GM23338 (cell line): ENCODE results near the gene ORAI2. TPM values are rescaled to one million over a fixed set of nuclear protein-coding genes. Genes with fewer than 3 reads are reported as not detected.

Experiments
- ATAC-seq: fragments of 200-7000 bp; cut with Tn5 transposase; 3 replicates; pipeline ENCODE4 v1.9.1; 2020
- DNase-seq: peaks from one replicate; pipeline ENCODE4 v3.0.0-alpha.2; 2015; ENCODE audit warnings: low spot score
- H2AFZ ChIP-seq: fragments of 200-600 bp; sonication (generic); 2 replicates; pipeline ENCODE4 v1.8.0; 2016; ENCODE audit warnings: antibody characterized with exemption, mild to moderate bottlenecking, moderate library complexity
- H3F3A ChIP-seq: fragments of 200-600 bp; sonication (generic); replicated peaks from 2 replicates; pipeline ENCODE4 v1.8.0; 2017; ENCODE audit warnings: antibody characterized with exemption, mixed run types, low read depth
- H3K27ac ChIP-seq: fragments of 200-600 bp; sonication (generic); 2 replicates; pipeline ENCODE4 v1.6.1; 2016; ENCODE audit warnings: low read depth
- H3K27me3 ChIP-seq: fragments of 200-600 bp; sonication (generic); 2 replicates; pipeline ENCODE4 v1.8.0; 2016; ENCODE audit warnings: mild to moderate bottlenecking, mixed run types, moderate library complexity; ENCODE audit not compliant: insufficient read depth
- H3K36me3 ChIP-seq: fragments of 200-600 bp; sonication (generic); 2 replicates; pipeline ENCODE4 v1.8.0; 2016; ENCODE audit warnings: mild to moderate bottlenecking; ENCODE audit not compliant: insufficient read depth
- H3K4me1 ChIP-seq: fragments of 200-600 bp; sonication (generic); 2 replicates; pipeline ENCODE4 v1.8.0; 2016; ENCODE audit warnings: mild to moderate bottlenecking, moderate library complexity; ENCODE audit not compliant: insufficient read depth
- H3K4me2 ChIP-seq: fragments of 200-600 bp; sonication (generic); 2 replicates; pipeline ENCODE4 v1.7.1; 2017; ENCODE audit warnings: mixed run types
- H3K4me3 ChIP-seq: fragments of 200-600 bp; sonication (generic); 2 replicates; pipeline ENCODE4 v1.6.1; 2016; ENCODE audit warnings: mixed run types
- H3K79me2 ChIP-seq: fragments of 200-600 bp; sonication (generic); replicated peaks from 2 replicates; pipeline ENCODE4 v1.8.0; 2017; ENCODE audit warnings: mild to moderate bottlenecking; ENCODE audit not compliant: insufficient read depth
- H3K9me2 ChIP-seq: fragments of 200-600 bp; sonication (generic); 2 replicates; pipeline ENCODE4 v1.8.0; 2017; ENCODE audit not compliant: insufficient read depth
- H4K20me1 ChIP-seq: fragments of 200-600 bp; sonication (generic); replicated peaks from 2 replicates; pipeline ENCODE4 v1.8.0; 2017; ENCODE audit warnings: mild to moderate bottlenecking; ENCODE audit not compliant: insufficient read depth
- H3K27ac Mint-ChIP-seq: 2 replicates; pipeline ENCODE4 v1.8.0; 2020; ENCODE audit warnings: inconsistent platforms, mild to moderate bottlenecking, moderate library complexity, mixed read lengths
- H3K27me3 Mint-ChIP-seq: 3 replicates; pipeline ENCODE4 v1.8.0; 2022; ENCODE audit warnings: low read depth, mild to moderate bottlenecking, moderate library complexity, mixed read lengths, inconsistent platforms; ENCODE audit not compliant: insufficient read depth, poor library complexity
- H3K36me3 Mint-ChIP-seq: 3 replicates; pipeline ENCODE4 v1.8.0; 2021; ENCODE audit warnings: low read depth, mild to moderate bottlenecking, inconsistent platforms, moderate library complexity, mixed read lengths
- H3K4me1 Mint-ChIP-seq: 3 replicates; pipeline ENCODE4 v1.8.0; 2020; ENCODE audit warnings: mild to moderate bottlenecking, inconsistent platforms, mixed read lengths
- H3K4me3 Mint-ChIP-seq: 3 replicates; pipeline ENCODE4 v1.8.0; 2021; ENCODE audit warnings: moderate library complexity, mild to moderate bottlenecking, inconsistent platforms, mixed read lengths
- H3K9me3 Mint-ChIP-seq: 3 replicates; pipeline ENCODE4 v1.8.0; 2020; ENCODE audit warnings: moderate library complexity, mild to moderate bottlenecking, inconsistent platforms, mixed read lengths
- CREB1 ChIP-seq: fragments of 250-450 bp; sonication (Bioruptor Pico); IDR thresholded peaks from 2 replicates; pipeline ENCODE4 v1.5.0; 2020; ENCODE audit warnings: low read depth, mild to moderate bottlenecking, moderate library complexity
- EZH2 ChIP-seq: fragments of 200-600 bp; sonication (generic); IDR thresholded peaks from one replicate; pipeline ENCODE4 v1.8.0; 2017; ENCODE audit warnings: antibody characterized with exemption, mild to moderate bottlenecking, low read depth; ENCODE audit not compliant: unreplicated experiment
- JUNB ChIP-seq: IDR thresholded peaks from one replicate; pipeline ENCODE4 v1.6.1; 2016; ENCODE audit warnings: antibody characterized with exemption; ENCODE audit not compliant: unreplicated experiment
- POLR2AphosphoS5 ChIP-seq: IDR thresholded peaks from 2 replicates; pipeline ENCODE4 v1.6.1; 2016; ENCODE audit warnings: antibody characterized with exemption, low read depth
- STAT1 ChIP-seq: IDR thresholded peaks from one replicate; pipeline ENCODE4 v1.6.1; 2016; ENCODE audit warnings: antibody characterized with exemption; ENCODE audit not compliant: unreplicated experiment
- ZNF114 ChIP-seq: fragments of 250-450 bp; sonication (Bioruptor Pico); IDR thresholded peaks from 2 replicates; pipeline ENCODE4 v1.5.0; 2020; ENCODE audit warnings: mild to moderate bottlenecking, moderate library complexity
- ZNF331 ChIP-seq: fragments of 250-450 bp; sonication (Bioruptor Pico); IDR thresholded peaks from 2 replicates; pipeline ENCODE4 v1.5.0; 2020; ENCODE audit warnings: low read depth, mild to moderate bottlenecking, moderate library complexity
- polyA plus RNA-seq: library from polyadenylated mRNA; unstranded; fragments of >200 nt; fragmentation: Nextera tagmentation; extraction: Ambion mirVana; gene quantifications from 2 replicates; pipeline ENCODE4 v1.2.1, GENCODE V29; 2016
- total RNA-seq: library from RNA; depleted of rRNA; stranded (reverse); fragments of >200 nt; shearing (Covaris generic); gene quantifications from 2 replicates; pipeline ENCODE4 v1.2.3, GENCODE V29; 2014
- TF ChIP-seq, protein P1 (sequence below): IDR thresholded peaks from one replicate; pipeline ENCODE4 v1.6.1; 2018; ENCODE audit warnings: antibody characterized with exemption; ENCODE audit not compliant: unreplicated experiment
- TF ChIP-seq, protein P2 (sequence below), 2 experiments: fragments of 200-600 bp in 1 of 2; sonication (generic) in 1 of 2; conservative IDR thresholded peaks; 2 replicates each; pipeline versions ENCODE4 v1.5.1 to v1.6.1; 2016 to 2017; ENCODE audit warnings: antibody characterized with exemption in 2 of 2, low read depth in 2 of 2, mild to moderate bottlenecking in 2 of 2, moderate library complexity in 1 of 2
- TF ChIP-seq, protein P3 (sequence below): fragments of 250-450 bp; sonication (Bioruptor Pico); IDR thresholded peaks from 2 replicates; pipeline ENCODE4 v1.5.0; 2020; ENCODE audit warnings: mild to moderate bottlenecking, moderate library complexity
- TF ChIP-seq, protein P4 (sequence below): IDR thresholded peaks from 2 replicates; pipeline ENCODE4 v1.6.1; 2016; ENCODE audit warnings: antibody characterized with exemption

Gene ORAI2
- total and polyA plus RNA-seq, 2 experiments from 2014 or later = 6.6 to 33.8 TPM

DNA sequence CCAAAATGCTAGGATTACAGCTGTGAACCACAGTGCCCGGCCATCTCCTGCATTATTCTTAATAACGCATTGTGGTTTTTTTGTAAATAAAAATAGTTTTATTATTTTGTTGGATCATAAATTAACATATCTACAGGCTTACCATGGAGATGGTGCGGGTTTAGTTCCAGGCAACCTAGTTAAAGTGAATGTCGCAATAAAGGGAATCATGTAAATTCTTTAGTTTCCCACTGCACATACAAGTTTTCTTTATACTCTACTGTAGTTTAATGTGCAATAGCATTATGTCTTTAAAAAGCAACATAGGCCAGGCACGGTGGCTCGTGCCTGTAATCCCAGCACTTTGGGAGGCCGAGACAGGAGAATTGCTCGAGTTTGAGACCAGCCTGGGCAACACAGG lies 34.8 kb upstream of the ORAI2 start (continued):
- TF ChIP-seq ZNF114 (CRISPR knock-in tag) = no peak
- no peak for TF ChIP-seq POLR2AphosphoS5
- TF ChIP-seq JUNB = no peak
- TF ChIP-seq STAT1 = no peak
- TF ChIP-seq CREB1 (CRISPR knock-in tag) = no peak
- TF ChIP-seq, protein P1, sequence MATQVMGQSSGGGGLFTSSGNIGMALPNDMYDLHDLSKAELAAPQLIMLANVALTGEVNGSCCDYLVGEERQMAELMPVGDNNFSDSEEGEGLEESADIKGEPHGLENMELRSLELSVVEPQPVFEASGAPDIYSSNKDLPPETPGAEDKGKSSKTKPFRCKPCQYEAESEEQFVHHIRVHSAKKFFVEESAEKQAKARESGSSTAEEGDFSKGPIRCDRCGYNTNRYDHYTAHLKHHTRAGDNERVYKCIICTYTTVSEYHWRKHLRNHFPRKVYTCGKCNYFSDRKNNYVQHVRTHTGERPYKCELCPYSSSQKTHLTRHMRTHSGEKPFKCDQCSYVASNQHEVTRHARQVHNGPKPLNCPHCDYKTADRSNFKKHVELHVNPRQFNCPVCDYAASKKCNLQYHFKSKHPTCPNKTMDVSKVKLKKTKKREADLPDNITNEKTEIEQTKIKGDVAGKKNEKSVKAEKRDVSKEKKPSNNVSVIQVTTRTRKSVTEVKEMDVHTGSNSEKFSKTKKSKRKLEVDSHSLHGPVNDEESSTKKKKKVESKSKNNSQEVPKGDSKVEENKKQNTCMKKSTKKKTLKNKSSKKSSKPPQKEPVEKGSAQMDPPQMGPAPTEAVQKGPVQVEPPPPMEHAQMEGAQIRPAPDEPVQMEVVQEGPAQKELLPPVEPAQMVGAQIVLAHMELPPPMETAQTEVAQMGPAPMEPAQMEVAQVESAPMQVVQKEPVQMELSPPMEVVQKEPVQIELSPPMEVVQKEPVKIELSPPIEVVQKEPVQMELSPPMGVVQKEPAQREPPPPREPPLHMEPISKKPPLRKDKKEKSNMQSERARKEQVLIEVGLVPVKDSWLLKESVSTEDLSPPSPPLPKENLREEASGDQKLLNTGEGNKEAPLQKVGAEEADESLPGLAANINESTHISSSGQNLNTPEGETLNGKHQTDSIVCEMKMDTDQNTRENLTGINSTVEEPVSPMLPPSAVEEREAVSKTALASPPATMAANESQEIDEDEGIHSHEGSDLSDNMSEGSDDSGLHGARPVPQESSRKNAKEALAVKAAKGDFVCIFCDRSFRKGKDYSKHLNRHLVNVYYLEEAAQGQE = no peak
- TF ChIP-seq, protein P2, sequence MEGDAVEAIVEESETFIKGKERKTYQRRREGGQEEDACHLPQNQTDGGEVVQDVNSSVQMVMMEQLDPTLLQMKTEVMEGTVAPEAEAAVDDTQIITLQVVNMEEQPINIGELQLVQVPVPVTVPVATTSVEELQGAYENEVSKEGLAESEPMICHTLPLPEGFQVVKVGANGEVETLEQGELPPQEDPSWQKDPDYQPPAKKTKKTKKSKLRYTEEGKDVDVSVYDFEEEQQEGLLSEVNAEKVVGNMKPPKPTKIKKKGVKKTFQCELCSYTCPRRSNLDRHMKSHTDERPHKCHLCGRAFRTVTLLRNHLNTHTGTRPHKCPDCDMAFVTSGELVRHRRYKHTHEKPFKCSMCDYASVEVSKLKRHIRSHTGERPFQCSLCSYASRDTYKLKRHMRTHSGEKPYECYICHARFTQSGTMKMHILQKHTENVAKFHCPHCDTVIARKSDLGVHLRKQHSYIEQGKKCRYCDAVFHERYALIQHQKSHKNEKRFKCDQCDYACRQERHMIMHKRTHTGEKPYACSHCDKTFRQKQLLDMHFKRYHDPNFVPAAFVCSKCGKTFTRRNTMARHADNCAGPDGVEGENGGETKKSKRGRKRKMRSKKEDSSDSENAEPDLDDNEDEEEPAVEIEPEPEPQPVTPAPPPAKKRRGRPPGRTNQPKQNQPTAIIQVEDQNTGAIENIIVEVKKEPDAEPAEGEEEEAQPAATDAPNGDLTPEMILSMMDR (conservative IDR thresholded peaks at IDR 0.05; ENCODE audit: low read depth in 2 of 2) = no peak

DNA sequence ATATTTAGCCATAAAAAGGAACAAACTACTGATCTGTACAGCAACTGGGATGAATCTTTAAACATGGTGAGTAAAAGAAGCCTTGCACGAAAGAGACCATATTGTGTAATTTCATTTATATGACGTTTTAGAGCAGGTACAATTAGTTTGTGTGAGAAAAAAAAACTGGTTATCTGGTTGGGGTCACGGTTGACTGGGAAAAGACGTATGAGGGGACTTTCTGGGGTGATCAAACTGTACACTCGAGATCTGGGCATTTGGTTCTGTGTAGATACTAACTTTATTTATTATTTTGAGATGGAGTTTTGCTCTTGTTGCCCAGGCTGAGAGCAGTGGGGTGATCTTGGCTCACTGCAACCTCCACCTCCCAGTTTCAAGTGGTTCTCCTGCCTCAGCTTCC lies 33.0 kb upstream of the ORAI2 start:
- DNase-seq (no peak), ATAC-seq (no peak)
- Histone ChIP-seq H3K4me2 (no peak overlapping the region), H3K79me2 (peaks cover 23% of the 10 kb centered on the region), H3K4me3 (no peak overlapping the region), H3K27ac (no peak overlapping the region), H4K20me1 (no peaks in the 10 kb centered on the region; the same call in none of the 2 replicates), H2AFZ (no peak overlapping the region), H3K9me2 (no peaks in the 10 kb centered on the region), H3K27me3 (no peaks in the 10 kb centered on the region), H3K4me1 (no peaks in the 10 kb centered on the region; the same call in none of the 2 replicates), H3F3A (peaks cover 32% of the 10 kb centered on the region), H3K36me3 (peaks cover 24% of the 10 kb centered on the region)
- Mint-ChIP-seq H3K9me3 (no peaks in the 10 kb centered on the region), H3K27me3 (peaks cover 22% of the 10 kb centered on the region), H3K4me3 (no peak overlapping the region), H3K36me3 (peaks cover 70% of the 10 kb centered on the region), H3K27ac (no peak overlapping the region), H3K4me1 (peaks cover 14% of the 10 kb centered on the region)
- TF ChIP-seq, protein P3, sequence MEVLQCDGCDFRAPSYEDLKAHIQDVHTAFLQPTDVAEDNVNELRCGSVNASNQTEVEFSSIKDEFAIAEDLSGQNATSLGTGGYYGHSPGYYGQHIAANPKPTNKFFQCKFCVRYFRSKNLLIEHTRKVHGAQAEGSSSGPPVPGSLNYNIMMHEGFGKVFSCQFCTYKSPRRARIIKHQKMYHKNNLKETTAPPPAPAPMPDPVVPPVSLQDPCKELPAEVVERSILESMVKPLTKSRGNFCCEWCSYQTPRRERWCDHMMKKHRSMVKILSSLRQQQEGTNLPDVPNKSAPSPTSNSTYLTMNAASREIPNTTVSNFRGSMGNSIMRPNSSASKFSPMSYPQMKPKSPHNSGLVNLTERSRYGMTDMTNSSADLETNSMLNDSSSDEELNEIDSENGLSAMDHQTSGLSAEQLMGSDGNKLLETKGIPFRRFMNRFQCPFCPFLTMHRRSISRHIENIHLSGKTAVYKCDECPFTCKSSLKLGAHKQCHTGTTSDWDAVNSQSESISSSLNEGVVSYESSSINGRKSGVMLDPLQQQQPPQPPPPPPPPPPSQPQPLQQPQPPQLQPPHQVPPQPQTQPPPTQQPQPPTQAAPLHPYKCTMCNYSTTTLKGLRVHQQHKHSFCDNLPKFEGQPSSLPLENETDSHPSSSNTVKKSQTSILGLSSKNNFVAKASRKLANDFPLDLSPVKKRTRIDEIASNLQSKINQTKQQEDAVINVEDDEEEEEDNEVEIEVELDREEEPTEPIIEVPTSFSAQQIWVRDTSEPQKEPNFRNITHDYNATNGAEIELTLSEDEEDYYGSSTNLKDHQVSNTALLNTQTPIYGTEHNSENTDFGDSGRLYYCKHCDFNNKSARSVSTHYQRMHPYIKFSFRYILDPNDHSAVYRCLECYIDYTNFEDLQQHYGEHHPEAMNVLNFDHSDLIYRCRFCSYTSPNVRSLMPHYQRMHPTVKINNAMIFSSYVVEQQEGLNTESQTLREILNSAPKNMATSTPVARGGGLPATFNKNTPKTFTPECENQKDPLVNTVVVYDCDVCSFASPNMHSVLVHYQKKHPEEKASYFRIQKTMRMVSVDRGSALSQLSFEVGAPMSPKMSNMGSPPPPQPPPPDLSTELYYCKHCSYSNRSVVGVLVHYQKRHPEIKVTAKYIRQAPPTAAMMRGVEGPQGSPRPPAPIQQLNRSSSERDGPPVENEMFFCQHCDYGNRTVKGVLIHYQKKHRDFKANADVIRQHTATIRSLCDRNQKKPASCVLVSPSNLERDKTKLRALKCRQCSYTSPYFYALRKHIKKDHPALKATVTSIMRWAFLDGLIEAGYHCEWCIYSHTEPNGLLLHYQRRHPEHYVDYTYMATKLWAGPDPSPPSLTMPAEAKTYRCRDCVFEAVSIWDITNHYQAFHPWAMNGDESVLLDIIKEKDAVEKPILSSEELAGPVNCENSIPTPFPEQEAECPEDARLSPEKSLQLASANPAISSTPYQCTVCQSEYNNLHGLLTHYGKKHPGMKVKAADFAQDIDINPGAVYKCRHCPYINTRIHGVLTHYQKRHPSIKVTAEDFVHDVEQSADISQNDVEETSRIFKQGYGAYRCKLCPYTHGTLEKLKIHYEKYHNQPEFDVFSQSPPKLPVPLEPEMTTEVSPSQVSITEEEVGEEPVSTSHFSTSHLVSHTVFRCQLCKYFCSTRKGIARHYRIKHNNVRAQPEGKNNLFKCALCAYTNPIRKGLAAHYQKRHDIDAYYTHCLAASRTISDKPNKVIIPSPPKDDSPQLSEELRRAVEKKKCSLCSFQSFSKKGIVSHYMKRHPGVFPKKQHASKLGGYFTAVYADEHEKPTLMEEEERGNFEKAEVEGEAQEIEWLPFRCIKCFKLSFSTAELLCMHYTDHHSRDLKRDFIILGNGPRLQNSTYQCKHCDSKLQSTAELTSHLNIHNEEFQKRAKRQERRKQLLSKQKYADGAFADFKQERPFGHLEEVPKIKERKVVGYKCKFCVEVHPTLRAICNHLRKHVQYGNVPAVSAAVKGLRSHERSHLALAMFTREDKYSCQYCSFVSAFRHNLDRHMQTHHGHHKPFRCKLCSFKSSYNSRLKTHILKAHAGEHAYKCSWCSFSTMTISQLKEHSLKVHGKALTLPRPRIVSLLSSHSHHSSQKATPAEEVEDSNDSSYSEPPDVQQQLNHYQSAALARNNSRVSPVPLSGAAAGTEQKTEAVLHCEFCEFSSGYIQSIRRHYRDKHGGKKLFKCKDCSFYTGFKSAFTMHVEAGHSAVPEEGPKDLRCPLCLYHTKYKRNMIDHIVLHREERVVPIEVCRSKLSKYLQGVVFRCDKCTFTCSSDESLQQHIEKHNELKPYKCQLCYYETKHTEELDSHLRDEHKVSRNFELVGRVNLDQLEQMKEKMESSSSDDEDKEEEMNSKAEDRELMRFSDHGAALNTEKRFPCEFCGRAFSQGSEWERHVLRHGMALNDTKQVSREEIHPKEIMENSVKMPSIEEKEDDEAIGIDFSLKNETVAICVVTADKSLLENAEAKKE (CRISPR knock-in tag) = no peak
- TF ChIP-seq, protein P2 (conservative IDR thresholded peaks at IDR 0.05; ENCODE audit: low read depth in 2 of 2) = no peak
- no peak for TF ChIP-seq EZH2
- TF ChIP-seq ZNF331 (CRISPR knock-in tag) = no peak
- TF ChIP-seq, protein P4, sequence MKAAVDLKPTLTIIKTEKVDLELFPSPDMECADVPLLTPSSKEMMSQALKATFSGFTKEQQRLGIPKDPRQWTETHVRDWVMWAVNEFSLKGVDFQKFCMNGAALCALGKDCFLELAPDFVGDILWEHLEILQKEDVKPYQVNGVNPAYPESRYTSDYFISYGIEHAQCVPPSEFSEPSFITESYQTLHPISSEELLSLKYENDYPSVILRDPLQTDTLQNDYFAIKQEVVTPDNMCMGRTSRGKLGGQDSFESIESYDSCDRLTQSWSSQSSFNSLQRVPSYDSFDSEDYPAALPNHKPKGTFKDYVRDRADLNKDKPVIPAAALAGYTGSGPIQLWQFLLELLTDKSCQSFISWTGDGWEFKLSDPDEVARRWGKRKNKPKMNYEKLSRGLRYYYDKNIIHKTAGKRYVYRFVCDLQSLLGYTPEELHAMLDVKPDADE = no peak
